ENCODE results near the gene LDHD.

LDHD gene

DNA sequence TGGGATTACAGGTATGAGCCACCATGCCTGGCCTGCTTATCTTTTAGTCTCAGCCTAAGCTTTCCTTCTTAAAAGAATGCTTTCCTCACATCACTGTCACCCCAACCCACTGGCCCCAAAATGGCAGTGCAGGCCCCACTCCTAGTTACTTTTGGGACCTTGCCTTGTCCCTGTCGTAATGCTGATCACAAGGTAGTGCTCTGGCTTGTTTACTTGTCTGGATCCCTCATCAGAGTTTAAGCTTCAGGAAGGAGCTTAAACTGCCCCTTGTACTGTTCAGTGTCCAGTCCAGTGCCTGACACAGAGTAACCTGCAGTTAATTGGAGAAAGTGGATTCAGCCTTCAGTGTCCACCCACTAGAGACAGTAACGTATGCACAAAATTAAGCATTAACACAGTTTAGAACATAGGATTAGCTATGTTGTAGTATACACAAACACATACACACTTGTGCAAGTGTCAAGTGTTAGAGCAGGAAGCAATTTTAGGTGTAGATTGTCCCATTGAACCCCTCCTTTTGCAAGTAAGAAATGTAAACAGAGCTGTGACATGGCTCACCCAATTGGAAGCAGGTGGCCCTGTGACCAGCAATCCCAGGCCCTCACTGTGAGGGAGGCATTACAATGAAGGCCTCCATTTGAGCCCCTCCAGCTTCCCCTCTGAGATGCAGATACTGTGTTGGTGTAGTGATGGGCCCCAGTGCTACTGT, 44.2 kb downstream of the LDHD start:
- Histone ChIP-seq H3K4me3 (ENCODE audit: low read depth in 1 of 2, low read length in 1 of 2) (no peak overlapping the region), H3K36me3 (no peaks in the 10 kb centered on the region), H3K4me1 (ENCODE audit: control insufficient read depth in 1 of 2, insufficient read depth in 1 of 2, low read depth in 1 of 2, low read length in 1 of 2) (peaks cover 17 to 27% of the 10 kb centered on the region in 2 experiments), H3K27ac (no peak overlapping the region), H3K27me3 (no peaks in the 10 kb centered on the region), H3K9me3 (no peaks in the 10 kb centered on the region)
- TF ChIP-seq, protein P1, sequence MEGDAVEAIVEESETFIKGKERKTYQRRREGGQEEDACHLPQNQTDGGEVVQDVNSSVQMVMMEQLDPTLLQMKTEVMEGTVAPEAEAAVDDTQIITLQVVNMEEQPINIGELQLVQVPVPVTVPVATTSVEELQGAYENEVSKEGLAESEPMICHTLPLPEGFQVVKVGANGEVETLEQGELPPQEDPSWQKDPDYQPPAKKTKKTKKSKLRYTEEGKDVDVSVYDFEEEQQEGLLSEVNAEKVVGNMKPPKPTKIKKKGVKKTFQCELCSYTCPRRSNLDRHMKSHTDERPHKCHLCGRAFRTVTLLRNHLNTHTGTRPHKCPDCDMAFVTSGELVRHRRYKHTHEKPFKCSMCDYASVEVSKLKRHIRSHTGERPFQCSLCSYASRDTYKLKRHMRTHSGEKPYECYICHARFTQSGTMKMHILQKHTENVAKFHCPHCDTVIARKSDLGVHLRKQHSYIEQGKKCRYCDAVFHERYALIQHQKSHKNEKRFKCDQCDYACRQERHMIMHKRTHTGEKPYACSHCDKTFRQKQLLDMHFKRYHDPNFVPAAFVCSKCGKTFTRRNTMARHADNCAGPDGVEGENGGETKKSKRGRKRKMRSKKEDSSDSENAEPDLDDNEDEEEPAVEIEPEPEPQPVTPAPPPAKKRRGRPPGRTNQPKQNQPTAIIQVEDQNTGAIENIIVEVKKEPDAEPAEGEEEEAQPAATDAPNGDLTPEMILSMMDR (IDR thresholded peaks at IDR 0.05) = no peak

DNA sequence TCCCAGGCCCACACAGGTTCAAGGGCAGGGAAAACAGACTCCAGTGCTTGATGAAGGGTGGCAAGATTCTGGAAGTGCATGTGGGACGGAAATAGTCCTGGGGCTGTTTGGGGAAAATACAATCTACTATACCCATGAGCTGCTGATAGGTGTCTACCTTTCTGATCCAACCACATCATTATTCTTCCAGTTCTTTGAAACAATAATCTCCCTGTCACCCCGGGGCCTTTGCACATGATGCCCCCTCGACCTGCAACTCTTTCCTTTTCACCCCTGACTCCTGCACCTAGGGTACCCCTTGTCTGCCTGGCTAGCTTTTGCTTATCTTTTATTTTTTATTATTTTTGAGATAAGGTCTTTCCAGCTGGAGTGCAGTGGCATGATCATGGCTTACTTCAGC, 45.0 kb downstream of the LDHD start:
- H3K27ac ChIP-seq = no peak overlapping the region
- no peaks in the 10 kb centered on the region for H3K36me3 ChIP-seq
- no peaks in the 10 kb centered on the region for H3K27me3 ChIP-seq
- TF ChIP-seq, protein P1 (IDR thresholded peaks at IDR 0.05) = no peak
- no peaks in the 10 kb centered on the region for H3K9me3 ChIP-seq
- H3K4me3 ChIP-seq (ENCODE audit: low read depth in 1 of 2, low read length in 1 of 2) = no peak overlapping the region
- H3K4me1 ChIP-seq (ENCODE audit: control insufficient read depth in 1 of 2, insufficient read depth in 1 of 2, low read depth in 1 of 2, low read length in 1 of 2) = peaks cover 17 to 21% of the 10 kb centered on the region in 2 experiments

DNA sequence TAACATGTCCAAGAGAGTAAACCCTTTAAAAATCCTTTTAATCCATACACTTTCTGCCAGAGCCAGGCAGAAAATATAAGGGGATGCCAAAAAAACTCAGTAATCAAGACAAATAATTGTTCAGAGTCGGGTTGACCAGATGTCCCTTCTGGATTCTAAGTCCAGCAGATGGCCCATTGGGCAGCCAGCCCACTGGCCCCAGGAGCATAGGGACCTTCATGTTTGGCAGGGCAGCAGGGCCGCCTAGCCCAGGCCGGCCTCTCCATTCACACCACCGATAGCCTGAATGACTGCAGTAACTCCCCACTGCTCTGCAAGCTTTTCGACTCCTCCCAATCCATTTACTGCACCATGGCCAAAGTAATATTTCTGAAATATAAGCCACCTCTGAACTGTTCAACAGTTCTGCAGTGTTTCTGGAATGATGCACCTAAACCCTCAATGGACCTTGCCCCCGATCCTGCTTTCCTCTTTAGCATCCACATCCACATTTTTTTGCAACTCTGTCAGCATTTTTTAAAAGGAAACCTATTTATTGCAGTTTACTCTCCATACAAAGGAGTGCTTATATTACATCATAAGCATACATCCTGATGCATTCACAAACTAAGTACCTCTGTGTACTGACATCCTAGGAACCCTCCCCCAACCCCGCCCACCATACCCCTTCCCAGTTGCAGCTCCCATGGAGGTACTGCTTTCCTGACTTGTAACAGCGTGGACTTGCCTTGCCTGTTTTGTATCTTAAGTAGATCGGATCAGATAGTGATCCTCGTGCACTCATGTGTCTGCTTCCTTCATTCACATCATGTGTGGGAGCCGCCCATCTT, 46.4 kb downstream of the LDHD start:
- Histone ChIP-seq H3K27ac (no peak overlapping the region), H3K36me3 (no peaks in the 10 kb centered on the region), H3K4me3 (ENCODE audit: low read depth in 1 of 2, low read length in 1 of 2) (no peak overlapping the region), H3K9me3 (no peaks in the 10 kb centered on the region), H3K4me1 (ENCODE audit: control insufficient read depth in 1 of 2, insufficient read depth in 1 of 2, low read depth in 1 of 2, low read length in 1 of 2) (peaks cover 12 to 21% of the 10 kb centered on the region in 2 experiments), H3K27me3 (no peaks in the 10 kb centered on the region)
- TF ChIP-seq, protein P1 (IDR thresholded peaks at IDR 0.05) = no peak

DNA sequence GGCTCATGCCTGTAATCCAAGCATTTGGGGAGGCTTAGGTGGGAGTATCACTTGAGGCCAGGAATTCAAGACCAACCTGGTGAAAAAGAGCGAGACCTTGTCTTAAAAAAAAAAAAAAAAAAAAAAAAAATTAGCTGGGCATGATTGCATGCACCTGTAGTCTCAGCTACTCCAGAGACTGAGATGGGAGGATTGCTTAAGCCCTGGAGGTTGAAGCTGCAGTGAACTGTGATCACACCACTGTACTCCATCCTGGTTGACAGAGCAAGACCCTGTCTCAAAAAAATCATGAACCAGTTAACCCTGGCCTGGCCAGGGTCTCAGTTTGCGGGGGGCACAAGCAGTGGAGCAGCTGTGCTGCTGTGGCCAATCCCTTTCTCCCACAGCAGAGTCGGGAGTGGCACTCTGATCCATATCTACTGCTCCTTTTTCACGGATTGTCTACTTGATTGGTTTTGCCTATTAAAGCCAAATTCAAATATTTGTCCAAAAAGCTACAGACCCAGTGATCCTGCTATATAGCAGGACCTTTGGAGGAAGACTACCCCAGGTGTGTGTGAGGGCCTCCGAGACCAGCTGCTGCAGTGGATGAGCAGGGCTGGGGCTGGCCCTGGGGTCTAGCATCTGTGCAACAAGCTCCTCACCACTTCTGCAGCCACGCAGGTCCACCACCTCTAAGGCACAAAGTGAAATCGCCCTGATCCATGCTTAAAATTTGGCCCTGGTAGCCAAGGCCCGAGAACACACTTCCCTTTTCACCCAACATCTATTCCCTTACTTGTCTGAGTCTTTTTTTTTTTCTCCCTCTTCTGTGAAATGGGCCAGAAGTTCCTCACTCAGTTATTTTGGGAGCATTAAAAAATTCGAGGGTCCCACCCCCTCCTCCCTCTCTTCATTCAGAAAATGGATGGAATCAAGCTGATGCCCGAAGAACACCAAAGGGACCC, 48.2 kb downstream of the LDHD start:
- Histone ChIP-seq H3K4me3 (ENCODE audit: low read depth in 1 of 2, low read length in 1 of 2) (no peak overlapping the region), H3K27me3 (no peaks in the 10 kb centered on the region), H3K9me3 (no peaks in the 10 kb centered on the region), H3K27ac (no peak overlapping the region), H3K4me1 (ENCODE audit: control insufficient read depth in 1 of 2, insufficient read depth in 1 of 2, low read depth in 1 of 2, low read length in 1 of 2) (peaks cover 28 to 32% of the 10 kb centered on the region in 2 experiments), H3K36me3 (no peaks in the 10 kb centered on the region)
- TF ChIP-seq, protein P1 (IDR thresholded peaks at IDR 0.05) = no peak

DNA sequence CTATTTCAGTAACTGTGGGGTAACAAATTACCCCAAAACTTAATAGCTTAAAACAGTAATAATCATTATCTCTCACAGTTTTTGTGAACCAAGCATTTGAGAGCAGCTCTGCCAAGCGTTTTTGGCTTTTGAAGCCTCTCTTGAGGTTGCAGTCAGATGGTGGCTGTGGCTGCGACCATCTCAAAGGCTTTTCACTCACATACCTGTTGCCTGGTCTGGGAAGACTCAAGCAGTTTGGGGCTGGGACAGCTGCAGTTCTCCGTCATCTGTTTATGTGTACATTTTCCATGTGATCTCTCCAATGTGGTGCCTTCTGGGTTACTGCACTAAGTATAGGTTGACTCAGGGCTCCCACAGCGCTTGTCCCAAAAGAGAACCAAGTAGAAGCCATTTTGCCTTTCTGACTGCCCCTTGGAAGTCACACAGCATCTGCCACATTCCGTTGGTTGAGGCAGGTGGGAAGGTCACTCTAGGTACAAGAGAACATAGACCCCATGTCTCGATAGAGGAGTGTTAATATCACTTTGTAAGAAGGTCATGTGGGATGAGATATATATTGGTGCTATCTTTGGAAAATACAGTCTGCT, 49.6 kb downstream of the LDHD start:
- Histone ChIP-seq H3K27me3 (no peaks in the 10 kb centered on the region), H3K9me3 (no peaks in the 10 kb centered on the region), H3K27ac (no peak overlapping the region), H3K4me1 (ENCODE audit: control insufficient read depth in 1 of 2, insufficient read depth in 1 of 2, low read depth in 1 of 2, low read length in 1 of 2) (peaks cover 42 to 46% of the 10 kb centered on the region in 2 experiments), H3K4me3 (ENCODE audit: low read depth in 1 of 2, low read length in 1 of 2) (no peak overlapping the region), H3K36me3 (no peaks in the 10 kb centered on the region)
- TF ChIP-seq, protein P1 (IDR thresholded peaks at IDR 0.05) = no peak

Data from neutrophil (primary cell).